ENCODE data around the gene AURKB. TPM values are rescaled to one million over a fixed set of nuclear protein-coding genes. Genes with fewer than 3 reads are reported as not detected.

AURKB gene
- total RNA-seq, 6 donors from 2014 or later: 1.8 to 8.1 (median 5.3) TPM; not detected in 1

DNA sequence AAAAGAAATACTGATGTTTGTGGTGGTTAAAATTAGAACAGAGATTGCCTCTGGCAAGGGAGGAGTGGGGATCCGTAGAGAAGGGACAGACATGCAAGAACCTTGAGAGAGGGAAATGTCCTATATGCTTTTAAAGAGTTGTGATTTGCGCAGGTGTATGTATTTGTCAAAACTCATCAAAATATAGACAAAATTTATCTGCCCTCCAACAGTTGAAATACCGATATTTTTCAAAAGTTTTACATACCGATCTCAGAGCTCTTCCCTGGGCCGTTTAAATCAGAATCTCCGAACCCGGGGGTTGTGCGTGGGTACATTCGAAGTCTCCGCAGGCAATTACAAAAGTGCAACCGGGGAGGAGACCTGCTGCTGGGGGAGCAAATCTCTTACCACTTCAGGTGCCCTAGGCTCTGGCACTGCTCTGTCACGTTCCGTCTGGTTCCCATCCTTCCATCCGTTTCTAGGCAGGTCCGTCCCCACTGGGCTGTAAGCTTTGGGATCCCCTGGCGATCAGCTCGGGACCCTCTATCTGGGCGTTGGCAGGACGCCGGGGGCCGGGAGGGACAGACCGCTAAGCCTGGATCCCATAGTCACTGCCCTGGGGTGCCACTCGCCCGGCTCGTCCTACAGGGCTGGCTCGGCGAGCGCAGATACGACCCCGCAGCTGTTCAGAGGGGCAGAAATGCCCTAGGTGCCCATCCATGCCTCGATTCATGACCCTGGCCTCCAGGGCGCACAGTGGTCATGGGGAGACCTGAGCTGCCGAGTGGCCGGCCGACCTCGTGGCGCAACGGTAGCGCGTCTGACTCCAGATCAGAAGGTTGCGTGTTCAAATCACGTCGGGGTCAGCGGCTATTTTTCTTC, 24.6 kb downstream of the AURKB start:
- H3K27me3 ChIP-seq: no peaks in the 10 kb centered on the region
- ATAC-seq (ENCODE audit: low FRiP score in 2 of 2) (peak; percentile 62 to 63), DNase-seq (peak; percentile 94 to 99)
- H3K9me3 ChIP-seq: no peaks in the 10 kb centered on the region
- 1% methylated on average over 24 to 44 of the region's 44 CpGs for WGBS, 2 donors
- H3K27ac ChIP-seq: peak overlapping the region; percentile 97 to 99 (median 98)
- peaks cover 20 to 41% (median 26%) of the 10 kb centered on the region in 4 donors for H3K4me1 ChIP-seq
- H3K4me3 ChIP-seq: peak overlapping the region; percentile 53 to 80 (median 69)
- TF ChIP-seq EP300 (IDR thresholded peaks at IDR 0.05): no peak
- TF ChIP-seq, protein P1, sequence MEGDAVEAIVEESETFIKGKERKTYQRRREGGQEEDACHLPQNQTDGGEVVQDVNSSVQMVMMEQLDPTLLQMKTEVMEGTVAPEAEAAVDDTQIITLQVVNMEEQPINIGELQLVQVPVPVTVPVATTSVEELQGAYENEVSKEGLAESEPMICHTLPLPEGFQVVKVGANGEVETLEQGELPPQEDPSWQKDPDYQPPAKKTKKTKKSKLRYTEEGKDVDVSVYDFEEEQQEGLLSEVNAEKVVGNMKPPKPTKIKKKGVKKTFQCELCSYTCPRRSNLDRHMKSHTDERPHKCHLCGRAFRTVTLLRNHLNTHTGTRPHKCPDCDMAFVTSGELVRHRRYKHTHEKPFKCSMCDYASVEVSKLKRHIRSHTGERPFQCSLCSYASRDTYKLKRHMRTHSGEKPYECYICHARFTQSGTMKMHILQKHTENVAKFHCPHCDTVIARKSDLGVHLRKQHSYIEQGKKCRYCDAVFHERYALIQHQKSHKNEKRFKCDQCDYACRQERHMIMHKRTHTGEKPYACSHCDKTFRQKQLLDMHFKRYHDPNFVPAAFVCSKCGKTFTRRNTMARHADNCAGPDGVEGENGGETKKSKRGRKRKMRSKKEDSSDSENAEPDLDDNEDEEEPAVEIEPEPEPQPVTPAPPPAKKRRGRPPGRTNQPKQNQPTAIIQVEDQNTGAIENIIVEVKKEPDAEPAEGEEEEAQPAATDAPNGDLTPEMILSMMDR (IDR thresholded peaks at IDR 0.05): no peak
- peak in 1 of 2 donors; percentile 68 for TF ChIP-seq POLR2AphosphoS5 (IDR thresholded peaks at IDR 0.05)
- TF ChIP-seq POLR2A (IDR thresholded peaks at IDR 0.05): peak in 2 of 4 donors; percentile 70 to 73
- H3K36me3 ChIP-seq: no peaks in the 10 kb centered on the region

DNA sequence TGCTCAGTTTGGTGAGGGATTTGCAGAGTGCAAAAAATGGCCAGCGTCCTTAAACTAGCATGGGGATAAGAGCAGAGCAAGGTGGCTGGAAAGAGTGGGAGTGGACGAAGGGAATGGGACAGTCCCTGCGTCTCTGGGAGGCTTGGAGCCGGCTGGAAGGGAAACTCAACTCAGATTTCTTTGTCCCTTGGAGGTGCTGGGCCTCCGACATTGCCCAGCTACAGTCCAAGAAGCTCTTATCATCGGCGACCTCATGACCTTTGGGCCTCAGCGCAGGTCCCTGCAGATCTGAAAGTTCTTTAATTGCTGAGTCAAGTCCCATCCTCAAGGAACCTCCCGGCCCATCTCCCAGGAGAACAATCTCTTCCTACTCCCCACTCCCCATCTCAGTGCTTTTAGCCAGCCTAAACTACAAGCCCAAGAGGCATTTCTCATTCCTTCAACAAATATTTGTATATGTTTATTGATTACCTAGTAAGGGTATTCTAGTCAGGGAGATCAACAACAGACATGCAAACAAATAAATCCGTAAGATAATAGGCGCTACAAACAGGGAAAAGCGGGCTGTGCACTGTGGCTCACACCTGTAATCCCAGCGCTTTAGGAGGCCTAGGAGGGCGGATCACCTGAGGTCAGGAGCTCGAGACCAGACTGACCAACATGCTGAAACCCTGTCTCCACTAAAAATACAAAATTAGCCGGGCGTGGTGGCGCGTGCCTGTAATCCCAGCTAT, 33.2 kb downstream of the AURKB start:
- WGBS, 2 donors: 79 to 80% methylated on average over 19 of the region's 19 CpGs
- no peaks in the 10 kb centered on the region for H3K36me3 ChIP-seq
- TF ChIP-seq POLR2AphosphoS5 (IDR thresholded peaks at IDR 0.05): no peak
- TF ChIP-seq POLR2A (IDR thresholded peaks at IDR 0.05): no peak
- TF ChIP-seq, protein P1 (IDR thresholded peaks at IDR 0.05): no peak
- TF ChIP-seq EP300 (IDR thresholded peaks at IDR 0.05): no peak
- H3K9me3 ChIP-seq: no peaks in the 10 kb centered on the region
- peak overlapping the region in 3 of 4 donors; percentile 64 to 74 (median 68) for H3K4me3 ChIP-seq
- no peak for ATAC-seq (ENCODE audit: low FRiP score in 2 of 2)
- H3K27me3 ChIP-seq: no peaks in the 10 kb centered on the region
- peak overlapping the region; percentile 75 to 92 (median 86) for H3K27ac ChIP-seq
- no peak for DNase-seq
- H3K4me1 ChIP-seq: peaks cover 25 to 44% (median 29%) of the 10 kb centered on the region in 4 donors

DNA sequence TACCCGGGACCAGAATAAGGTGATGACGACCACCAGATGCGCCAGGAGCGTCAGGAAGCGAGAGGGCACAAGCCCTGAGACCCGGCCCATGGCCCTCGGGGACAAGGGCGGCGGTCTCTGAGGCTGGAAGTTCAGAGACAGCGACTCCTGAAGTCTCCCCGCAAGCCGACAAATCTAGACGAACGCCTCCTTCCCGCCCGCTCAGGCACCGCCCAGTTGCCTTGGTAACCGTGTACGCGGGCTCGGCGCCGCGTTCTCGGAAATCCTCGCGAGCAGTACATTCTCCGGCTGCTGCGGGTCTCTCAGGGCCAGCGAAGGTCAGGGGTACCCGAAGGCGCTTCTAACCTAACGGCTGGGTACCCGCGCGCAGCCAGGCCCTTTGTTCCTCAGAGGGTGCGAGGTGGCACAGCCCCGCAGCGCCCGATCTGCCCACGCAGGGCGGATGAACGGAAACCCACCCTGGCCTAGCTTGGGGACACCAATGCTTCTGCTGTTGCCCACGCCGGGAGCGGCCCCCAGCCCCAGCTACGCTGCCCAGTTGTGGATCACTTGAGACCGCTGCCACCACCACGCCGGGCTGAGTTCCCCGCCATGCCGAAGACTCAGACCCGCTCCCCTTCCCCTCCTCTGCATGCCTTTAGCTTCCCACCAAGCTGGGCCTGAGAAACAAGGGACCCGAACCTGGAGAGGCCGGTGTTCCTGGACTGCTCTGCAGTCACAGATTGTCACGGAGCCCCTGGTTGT, 34.0 kb downstream of the AURKB start, which contains the start of gene TMEM107:
Gene TMEM107, minus strand, starts transcription at position 184 of the 744 bp plus-strand sequence. Its CDS starts 94 bp downstream, at position 90.
- WGBS, 2 donors: 3 to 16% methylated on average over 15 of the region's 56 CpGs
- TF ChIP-seq, protein P1 (IDR thresholded peaks at IDR 0.05): peak in 3 of 6 experiments; percentile 9 to 10 (median 10)
- TF ChIP-seq POLR2AphosphoS5 (IDR thresholded peaks at IDR 0.05) (peak; percentile 51 to 78), EP300 (IDR thresholded peaks at IDR 0.05) (no peak), POLR2A (IDR thresholded peaks at IDR 0.05) (peak in 3 of 4 donors; percentile 12 to 64 (median 33))
- H3K27ac ChIP-seq: peak within 1 kb of the TSS; percentile 75 to 92 (median 86)

DNA sequence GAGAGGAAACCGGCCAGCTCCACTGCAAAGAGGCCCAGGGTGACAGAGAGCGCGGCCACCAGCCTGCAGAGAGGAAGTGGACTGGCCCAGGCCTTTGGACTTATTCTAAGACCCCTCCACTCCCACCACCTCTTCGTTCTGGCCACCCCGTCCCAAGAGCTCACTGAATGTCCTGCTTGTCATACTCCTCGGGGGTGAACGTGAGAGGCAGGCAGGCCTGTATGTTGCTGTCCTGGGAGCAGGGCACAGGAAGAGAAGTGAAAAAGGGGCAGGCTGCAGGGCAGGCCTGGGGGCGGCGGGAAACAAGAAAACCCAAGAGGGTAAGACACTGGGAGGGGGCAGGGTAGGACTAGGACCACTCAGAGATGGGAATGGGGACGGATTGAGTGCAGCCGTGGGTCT, 34.6 kb downstream of the AURKB start:
- peak overlapping the region; percentile 75 to 92 (median 86) for H3K27ac ChIP-seq
- no peaks in the 10 kb centered on the region for H3K36me3 ChIP-seq
- no peaks in the 10 kb centered on the region for H3K9me3 ChIP-seq
- no peaks in the 10 kb centered on the region for H3K27me3 ChIP-seq
- 14 to 15% methylated on average over 11 of the region's 11 CpGs for WGBS, 2 donors
- peaks cover 25 to 44% (median 29%) of the 10 kb centered on the region in 4 donors for H3K4me1 ChIP-seq
- DNase-seq: peak; percentile 48 to 59
- TF ChIP-seq EP300 (IDR thresholded peaks at IDR 0.05) (no peak), POLR2AphosphoS5 (IDR thresholded peaks at IDR 0.05) (no peak), POLR2A (IDR thresholded peaks at IDR 0.05) (no peak)
- TF ChIP-seq, protein P1 (IDR thresholded peaks at IDR 0.05): no peak
- peak; percentile 4 to 16 for ATAC-seq (ENCODE audit: low FRiP score in 2 of 2)
- H3K4me3 ChIP-seq: peak overlapping the region; percentile 56 to 74 (median 66)

More for the DNA sequence above, 34.0 kb downstream of the AURKB start, which contains the start of gene TMEM107:
- ATAC-seq (ENCODE audit: low FRiP score in 2 of 2): peak; percentile 86 to 93
- Histone ChIP-seq H3K4me3 (peak within 1 kb of the TSS; percentile 56 to 74 (median 66)), H3K36me3 (no peaks in the 10 kb centered on the region), H3K9me3 (no peaks in the 10 kb centered on the region), H3K4me1 (peaks cover 25 to 44% (median 29%) of the 10 kb centered on the region in 4 donors), H3K27me3 (no peaks in the 10 kb centered on the region)
- peak; percentile 95 to 96 for DNase-seq

Measured in upper lobe of left lung (tissue), 6 donors.